HPDE6-E6E7 (cell line): ENCODE measurements around the gene NAA20.

Experiments
- DNase-seq: peaks from one replicate; pipeline ENCODE4 v3.0.0; 2011; ENCODE audit warnings: missing footprints; ENCODE audit errors: extremely low spot score

NAA20 gene

GRCh38 chr20:20017001-20017843 lies at the start of gene NAA20:
TSS of gene NAA20 (plus strand) at chr20:20017362. CDS start at chr20:20017397, 35 bp downstream.
- DNase-seq: peak; percentile 99

- DNase-seq: no peak
Measured at GRCh38 chr20:19967445-19967844, 49.7 kb upstream of the NAA20 start.

- DNase-seq: no peak
Measured at GRCh38 chr20:19968028-19968427, 49.1 kb upstream of the NAA20 start.

GRCh38 chr20:19968466-19969073 lies 48.6 kb upstream of the NAA20 start:
- DNase-seq: no peak

GRCh38 chr20:19969106-19969505 lies 48.1 kb upstream of the NAA20 start:
- DNase-seq: no peak

- DNase-seq: no peak
Measured at GRCh38 chr20:19969507-19970255, 47.5 kb upstream of the NAA20 start.

GRCh38 chr20:19970256-19970765 lies 46.9 kb upstream of the NAA20 start:
- DNase-seq: no peak

- no peak for DNase-seq
Measured at GRCh38 chr20:19971116-19971515, 46.0 kb upstream of the NAA20 start.

GRCh38 chr20:19973961-19974629 lies 43.1 kb upstream of the NAA20 start:
- peak; percentile 63 for DNase-seq

- peak; percentile 96 for DNase-seq
Measured at GRCh38 chr20:19974630-19975435, 42.3 kb upstream of the NAA20 start.

GRCh38 chr20:19975436-19975799 lies 41.7 kb upstream of the NAA20 start:
- peak; percentile 49 for DNase-seq

GRCh38 chr20:19975901-19976300 lies 41.3 kb upstream of the NAA20 start:
- DNase-seq: peak; percentile 43

GRCh38 chr20:19976595-19977372 lies 40.4 kb upstream of the NAA20 start:
- peak; percentile 79 for DNase-seq

- no peak for DNase-seq
Measured at GRCh38 chr20:19977373-19977770, 39.8 kb upstream of the NAA20 start.

- DNase-seq: no peak
Measured at GRCh38 chr20:19978511-19979210, 38.5 kb upstream of the NAA20 start.

GRCh38 chr20:19981031-19981451 lies 36.1 kb upstream of the NAA20 start:
- DNase-seq: no peak

GRCh38 chr20:19986419-19986818 lies 30.7 kb upstream of the NAA20 start:
- no peak for DNase-seq

- DNase-seq: no peak
Measured at GRCh38 chr20:19987046-19987445, 30.1 kb upstream of the NAA20 start.

GRCh38 chr20:19990850-19991249 lies 26.3 kb upstream of the NAA20 start:
- no peak for DNase-seq
